Activated CD4-positive, alpha-beta T cell treated with anti-CD3 and anti-CD28 coated beads, Interleukin-2, amount 10 ng/mL, durations not matched to agents 7 days and 5 days (primary cell): ENCODE data around the gene SYK. TPM values are rescaled to one million over a fixed set of nuclear protein-coding genes. Genes with fewer than 3 reads are reported as not detected.

Experiments
- CTCF ChIA-PET: fragments of 350-600 bp; sonication (Branson Sonifier 250); formaldehyde crosslinking; loops from one replicate; lab custom pipeline; 2021; ENCODE audit warnings: antibody characterized with exemption; lab: Charles Lee
- POLR2A ChIA-PET: fragments of 350-600 bp; sonication (Branson Sonifier 250); formaldehyde crosslinking; loops from one replicate; lab custom pipeline; 2021; ENCODE audit warnings: antibody characterized with exemption; lab: Charles Lee
- DNase-seq: peaks from one replicate; pipeline ENCODE4 v3.0.0-alpha.2; 2020
- H3K27ac Mint-ChIP-seq: one replicate; pipeline ENCODE4 v1.8.0; 2021; ENCODE audit warnings: mild to moderate bottlenecking, moderate library complexity, mixed read lengths
- H3K27me3 Mint-ChIP-seq: one replicate; pipeline ENCODE4 v1.8.0; 2021; ENCODE audit warnings: mixed read lengths
- H3K36me3 Mint-ChIP-seq: one replicate; pipeline ENCODE4 v1.8.0; 2021; ENCODE audit warnings: low read depth, mixed read lengths
- H3K4me1 Mint-ChIP-seq: one replicate; pipeline ENCODE4 v1.8.0; 2021; ENCODE audit warnings: mixed read lengths
- H3K4me3 Mint-ChIP-seq: one replicate; pipeline ENCODE4 v1.8.0; 2021; ENCODE audit warnings: mild to moderate bottlenecking, moderate library complexity, mixed read lengths
- H3K9me3 Mint-ChIP-seq: one replicate; pipeline ENCODE4 v1.8.0; 2021; ENCODE audit warnings: mixed read lengths
- total RNA-seq, 2 experiments: library from RNA; stranded (reverse); gene quantifications; one replicate each; pipeline ENCODE4 v1.2.3, GENCODE V29; 2021

The SYK gene
- total RNA-seq, 2 experiments from 2014 or later = 0.56 to 0.92 TPM

- Mint-ChIP-seq H3K27ac (no peak overlapping the region), H3K4me1 (no peaks in the 10 kb centered on the region), H3K27me3 (no peaks in the 10 kb centered on the region), H3K4me3 (no peak overlapping the region), H3K36me3 (no peaks in the 10 kb centered on the region), H3K9me3 (no peaks in the 10 kb centered on the region)
- POLR2A ChIA-PET = no interaction called here
- CTCF ChIA-PET = no interaction called here
- DNase-seq = no peak
Observed at GRCh38 chr9:90848866-90849265, 47.2 kb downstream of the SYK start.

GRCh38 chr9:90851444-90851843, 49.8 kb downstream of the SYK start:
- H3K36me3 Mint-ChIP-seq = no peaks in the 10 kb centered on the region
- no peaks in the 10 kb centered on the region for H3K4me1 Mint-ChIP-seq
- DNase-seq = no peak
- H3K9me3 Mint-ChIP-seq = no peaks in the 10 kb centered on the region
- H3K27ac Mint-ChIP-seq = no peak overlapping the region
- ChIA-PET POLR2A (no interaction called here), CTCF (no interaction called here)
- no peak overlapping the region for H3K4me3 Mint-ChIP-seq
- H3K27me3 Mint-ChIP-seq = peaks cover 7% of the 10 kb centered on the region

GRCh38 chr9:90853945-90854344, 52.3 kb downstream of the SYK start:
- no peak for DNase-seq
- Mint-ChIP-seq H3K4me3 (no peak overlapping the region), H3K27me3 (peaks cover 19% of the 10 kb centered on the region), H3K36me3 (no peaks in the 10 kb centered on the region), H3K9me3 (no peaks in the 10 kb centered on the region), H3K4me1 (peaks cover 13% of the 10 kb centered on the region), H3K27ac (no peak overlapping the region)
- CTCF ChIA-PET = no interaction called here
- POLR2A ChIA-PET = no interaction called here

GRCh38 chr9:90854637-90855175, 53.1 kb downstream of the SYK start:
- H3K9me3 Mint-ChIP-seq = no peaks in the 10 kb centered on the region
- ChIA-PET POLR2A (no interaction called here), CTCF (no interaction called here)
- H3K4me1 Mint-ChIP-seq = peaks cover 16% of the 10 kb centered on the region
- no peak overlapping the region for H3K27ac Mint-ChIP-seq
- no peak overlapping the region for H3K4me3 Mint-ChIP-seq
- no peaks in the 10 kb centered on the region for H3K36me3 Mint-ChIP-seq
- DNase-seq = no peak
- H3K27me3 Mint-ChIP-seq = peaks cover 19% of the 10 kb centered on the region

GRCh38 chr9:90855208-90855902, 53.7 kb downstream of the SYK start:
- H3K9me3 Mint-ChIP-seq = no peaks in the 10 kb centered on the region
- ChIA-PET POLR2A (no interaction called here), CTCF (no interaction called here)
- H3K27ac Mint-ChIP-seq = no peak overlapping the region
- H3K4me1 Mint-ChIP-seq = peaks cover 16% of the 10 kb centered on the region
- no peaks in the 10 kb centered on the region for H3K36me3 Mint-ChIP-seq
- no peak for DNase-seq
- H3K4me3 Mint-ChIP-seq = no peak overlapping the region
- H3K27me3 Mint-ChIP-seq = peaks cover 19% of the 10 kb centered on the region

- H3K27me3 Mint-ChIP-seq = peaks cover 19% of the 10 kb centered on the region
- H3K27ac Mint-ChIP-seq = no peak overlapping the region
- ChIA-PET CTCF (interaction anchor here (1.8 kb wide), 1 partner anchor 21 kb away, joined by 4 read pairs; no protein-coding TSS in a partner anchor), POLR2A (no interaction called here)
- no peaks in the 10 kb centered on the region for H3K36me3 Mint-ChIP-seq
- no peak overlapping the region for H3K4me3 Mint-ChIP-seq
- peaks cover 16% of the 10 kb centered on the region for H3K4me1 Mint-ChIP-seq
- no peaks in the 10 kb centered on the region for H3K9me3 Mint-ChIP-seq
- DNase-seq = no peak
Observed at GRCh38 chr9:90857091-90857490, 55.5 kb downstream of the SYK start.

- Mint-ChIP-seq H3K4me1 (peaks cover 16% of the 10 kb centered on the region), H3K9me3 (no peaks in the 10 kb centered on the region), H3K36me3 (no peaks in the 10 kb centered on the region), H3K4me3 (no peak overlapping the region), H3K27me3 (peaks cover 19% of the 10 kb centered on the region), H3K27ac (no peak overlapping the region)
- CTCF ChIA-PET = interaction anchor here (1.8 kb wide), 1 partner anchor 20 kb away, joined by 4 read pairs; no protein-coding TSS in a partner anchor
- no peak for DNase-seq
- POLR2A ChIA-PET = no interaction called here
Observed at GRCh38 chr9:90857855-90858254, 56.2 kb downstream of the SYK start.

- CTCF ChIA-PET = interaction anchor here (1.8 kb wide), 1 partner anchor 19 kb away, joined by 4 read pairs; no protein-coding TSS in a partner anchor
- H3K4me1 Mint-ChIP-seq = peaks cover 16% of the 10 kb centered on the region
- POLR2A ChIA-PET = no interaction called here
- H3K36me3 Mint-ChIP-seq = no peaks in the 10 kb centered on the region
- no peak for DNase-seq
- H3K27me3 Mint-ChIP-seq = peaks cover 19% of the 10 kb centered on the region
- no peaks in the 10 kb centered on the region for H3K9me3 Mint-ChIP-seq
- H3K4me3 Mint-ChIP-seq = no peak overlapping the region
- no peak overlapping the region for H3K27ac Mint-ChIP-seq
Observed at GRCh38 chr9:90858457-90858901, 56.9 kb downstream of the SYK start.

- DNase-seq = no peak
- Mint-ChIP-seq H3K36me3 (no peaks in the 10 kb centered on the region), H3K9me3 (no peaks in the 10 kb centered on the region), H3K27me3 (peaks cover 19% of the 10 kb centered on the region), H3K27ac (no peak overlapping the region), H3K4me1 (peaks cover 31% of the 10 kb centered on the region), H3K4me3 (no peak overlapping the region)
- ChIA-PET CTCF (no interaction called here), POLR2A (no interaction called here)
Observed at GRCh38 chr9:90860382-90860781, 58.8 kb downstream of the SYK start.

- no peak overlapping the region for H3K27ac Mint-ChIP-seq
- no peaks in the 10 kb centered on the region for H3K9me3 Mint-ChIP-seq
- no peak for DNase-seq
- no peak overlapping the region for H3K4me3 Mint-ChIP-seq
- peaks cover 16% of the 10 kb centered on the region for H3K27me3 Mint-ChIP-seq
- POLR2A ChIA-PET = no interaction called here
- H3K4me1 Mint-ChIP-seq = peaks cover 31% of the 10 kb centered on the region
- CTCF ChIA-PET = interaction anchor here (1.1 kb wide), 1 partner anchor 550 kb away, joined by 3 read pairs; no protein-coding TSS in a partner anchor
- no peaks in the 10 kb centered on the region for H3K36me3 Mint-ChIP-seq
Observed at GRCh38 chr9:90860826-90861225, 59.2 kb downstream of the SYK start.

GRCh38 chr9:90861380-90861779, 59.8 kb downstream of the SYK start:
- POLR2A ChIA-PET = no interaction called here
- peaks cover 31% of the 10 kb centered on the region for H3K4me1 Mint-ChIP-seq
- DNase-seq = no peak
- no peak overlapping the region for H3K4me3 Mint-ChIP-seq
- H3K27ac Mint-ChIP-seq = no peak overlapping the region
- peaks cover 12% of the 10 kb centered on the region for H3K27me3 Mint-ChIP-seq
- no peaks in the 10 kb centered on the region for H3K9me3 Mint-ChIP-seq
- CTCF ChIA-PET = interaction anchor here (1.1 kb wide), 1 partner anchor 551 kb away, joined by 3 read pairs; no protein-coding TSS in a partner anchor
- H3K36me3 Mint-ChIP-seq = no peaks in the 10 kb centered on the region

- no peaks in the 10 kb centered on the region for H3K9me3 Mint-ChIP-seq
- ChIA-PET CTCF (interaction anchor here (1.1 kb wide), 1 partner anchor 552 kb away, joined by 3 read pairs; no protein-coding TSS in a partner anchor), POLR2A (no interaction called here)
- H3K4me1 Mint-ChIP-seq = peaks cover 29% of the 10 kb centered on the region
- no peak for DNase-seq
- peaks cover 6% of the 10 kb centered on the region for H3K27me3 Mint-ChIP-seq
- H3K36me3 Mint-ChIP-seq = no peaks in the 10 kb centered on the region
- no peak overlapping the region for H3K4me3 Mint-ChIP-seq
- H3K27ac Mint-ChIP-seq = no peak overlapping the region
Observed at GRCh38 chr9:90861826-90862740, 60.5 kb downstream of the SYK start.

GRCh38 chr9:90864779-90865178, 63.2 kb downstream of the SYK start:
- Mint-ChIP-seq H3K4me1 (peaks cover 15% of the 10 kb centered on the region), H3K36me3 (no peaks in the 10 kb centered on the region), H3K4me3 (no peak overlapping the region), H3K27ac (no peak overlapping the region), H3K27me3 (no peaks in the 10 kb centered on the region), H3K9me3 (no peaks in the 10 kb centered on the region)
- no peak for DNase-seq
- ChIA-PET POLR2A (no interaction called here), CTCF (no interaction called here)
